ENCODE measurements around the gene SKAP1. TPM values are rescaled to one million over a fixed set of nuclear protein-coding genes. Genes with fewer than 3 reads are reported as not detected.

Gene SKAP1
- total RNA-seq, 2 experiments from 2014 or later, result 1.2 TPM; not detected in 1

DNA sequence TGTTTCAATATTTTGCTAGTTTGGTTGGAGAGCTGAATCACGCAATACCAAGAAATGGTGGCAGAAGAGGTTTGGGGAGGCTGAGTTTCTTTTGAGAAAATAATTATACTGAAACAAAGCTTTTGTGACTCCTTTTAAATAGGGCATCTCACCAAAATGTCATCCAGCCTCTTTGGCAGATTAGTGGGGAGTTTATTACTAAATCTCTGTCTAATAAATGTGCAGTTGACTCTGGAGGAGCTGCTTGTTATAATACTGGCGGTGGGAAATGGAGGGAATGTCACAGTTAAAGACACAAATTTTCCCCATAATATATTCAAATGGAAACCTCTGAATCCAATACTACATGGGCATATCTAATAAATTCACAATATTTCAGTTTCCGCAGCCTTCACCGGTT, 277.7 kb downstream of the SKAP1 start:
- no peak overlapping the region for H3K4me2 ChIP-seq (ENCODE audit: low read length)
- H3K9me3 ChIP-seq (ENCODE audit: low read length), result no peaks in the 10 kb centered on the region
- intact Hi-C loops (cut with micrococcal nuclease; ENCODE audit: unreplicated experiment), result no loop called here

DNA sequence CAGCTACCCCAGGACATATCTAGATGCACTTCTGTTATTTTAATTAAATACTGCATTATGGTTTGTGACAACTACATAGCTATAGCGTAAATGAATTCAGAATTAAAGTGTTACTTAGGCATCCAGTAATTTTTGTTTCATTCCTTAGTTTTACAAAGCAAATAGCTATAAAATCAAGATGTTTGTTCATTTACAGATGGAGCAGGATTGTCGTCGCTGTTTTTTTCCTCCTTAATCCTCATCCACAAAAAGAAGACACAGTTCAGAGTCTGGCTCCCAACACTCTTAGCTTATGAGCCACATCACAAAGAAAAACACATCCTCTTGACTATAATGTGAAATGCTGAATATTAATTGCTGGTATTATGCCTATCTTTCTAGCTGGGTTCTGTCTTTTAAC, 278.8 kb downstream of the SKAP1 start:
- no peak overlapping the region for H3K4me2 ChIP-seq (ENCODE audit: low read length)
- H3K4me3 ChIP-seq (ENCODE audit: low read depth, low read length, poor library complexity, severe bottlenecking), result no peak overlapping the region
- H3K27ac ChIP-seq (ENCODE audit: low read depth, low read length, poor library complexity, severe bottlenecking), result no peak overlapping the region
- intact Hi-C loops (cut with micrococcal nuclease; ENCODE audit: unreplicated experiment), result no loop called here
- H4K20me1 ChIP-seq (ENCODE audit: insufficient read depth, low read length), result no peaks in the 10 kb centered on the region
- H3K4me1 ChIP-seq (ENCODE audit: insufficient read depth, low read length, poor library complexity, severe bottlenecking), result no peaks in the 10 kb centered on the region
- no peak for DNase-seq (ENCODE audit: low spot score)
- no peak overlapping the region for H2AFZ ChIP-seq (ENCODE audit: low read length)
- no peaks in the 10 kb centered on the region for H3K9me2 ChIP-seq (ENCODE audit: insufficient read depth, low read length)
- H3K36me3 ChIP-seq (ENCODE audit: insufficient read depth, low read length), result no peaks in the 10 kb centered on the region
- POLR2A ChIA-PET, result interaction anchor here (0.5 to 0.6 kb wide), 3 partner anchors 36 to 240 kb away, joined by 4 to 6 read pairs (median 4); no protein-coding TSS in a partner anchor
- no TSS peak for BruUV-seq (replicated peaks)
- CTCF ChIA-PET (ENCODE audit: unreplicated experiment), result no interaction called here
- H3K9me3 ChIP-seq (ENCODE audit: low read length), result no peaks in the 10 kb centered on the region
- TF ChIP-seq, protein P1, sequence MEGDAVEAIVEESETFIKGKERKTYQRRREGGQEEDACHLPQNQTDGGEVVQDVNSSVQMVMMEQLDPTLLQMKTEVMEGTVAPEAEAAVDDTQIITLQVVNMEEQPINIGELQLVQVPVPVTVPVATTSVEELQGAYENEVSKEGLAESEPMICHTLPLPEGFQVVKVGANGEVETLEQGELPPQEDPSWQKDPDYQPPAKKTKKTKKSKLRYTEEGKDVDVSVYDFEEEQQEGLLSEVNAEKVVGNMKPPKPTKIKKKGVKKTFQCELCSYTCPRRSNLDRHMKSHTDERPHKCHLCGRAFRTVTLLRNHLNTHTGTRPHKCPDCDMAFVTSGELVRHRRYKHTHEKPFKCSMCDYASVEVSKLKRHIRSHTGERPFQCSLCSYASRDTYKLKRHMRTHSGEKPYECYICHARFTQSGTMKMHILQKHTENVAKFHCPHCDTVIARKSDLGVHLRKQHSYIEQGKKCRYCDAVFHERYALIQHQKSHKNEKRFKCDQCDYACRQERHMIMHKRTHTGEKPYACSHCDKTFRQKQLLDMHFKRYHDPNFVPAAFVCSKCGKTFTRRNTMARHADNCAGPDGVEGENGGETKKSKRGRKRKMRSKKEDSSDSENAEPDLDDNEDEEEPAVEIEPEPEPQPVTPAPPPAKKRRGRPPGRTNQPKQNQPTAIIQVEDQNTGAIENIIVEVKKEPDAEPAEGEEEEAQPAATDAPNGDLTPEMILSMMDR (conservative IDR thresholded peaks at IDR 0.05; ENCODE audit: low read length), result no peak
- TF ChIP-seq EZH2phosphoT487 (IDR thresholded peaks at IDR 0.05; ENCODE audit: borderline replicate concordance, low read depth, low read length), result no peak
- H3K79me2 ChIP-seq (ENCODE audit: insufficient read depth, low read depth, low read length), result no peaks in the 10 kb centered on the region

More for the DNA sequence above, 277.7 kb downstream of the SKAP1 start:
- H3K36me3 ChIP-seq (ENCODE audit: insufficient read depth, low read length), result no peaks in the 10 kb centered on the region
- no peaks in the 10 kb centered on the region for H3K79me2 ChIP-seq (ENCODE audit: insufficient read depth, low read depth, low read length)
- TF ChIP-seq, protein P1 (conservative IDR thresholded peaks at IDR 0.05; ENCODE audit: low read length), result no peak
- TF ChIP-seq EZH2phosphoT487 (IDR thresholded peaks at IDR 0.05; ENCODE audit: borderline replicate concordance, low read depth, low read length), result no peak
- POLR2A ChIA-PET, result no interaction called here
- no peak for DNase-seq (ENCODE audit: low spot score)
- no peak overlapping the region for H3K27ac ChIP-seq (ENCODE audit: low read depth, low read length, poor library complexity, severe bottlenecking)
- no peak overlapping the region for H2AFZ ChIP-seq (ENCODE audit: low read length)
- no peaks in the 10 kb centered on the region for H3K4me1 ChIP-seq (ENCODE audit: insufficient read depth, low read length, poor library complexity, severe bottlenecking)
- no peaks in the 10 kb centered on the region for H4K20me1 ChIP-seq (ENCODE audit: insufficient read depth, low read length)
- BruUV-seq (replicated peaks), result no TSS peak
- CTCF ChIA-PET (ENCODE audit: unreplicated experiment), result no interaction called here
- H3K4me3 ChIP-seq (ENCODE audit: low read depth, low read length, poor library complexity, severe bottlenecking), result no peak overlapping the region
- H3K9me2 ChIP-seq (ENCODE audit: insufficient read depth, low read length), result no peaks in the 10 kb centered on the region

DNA sequence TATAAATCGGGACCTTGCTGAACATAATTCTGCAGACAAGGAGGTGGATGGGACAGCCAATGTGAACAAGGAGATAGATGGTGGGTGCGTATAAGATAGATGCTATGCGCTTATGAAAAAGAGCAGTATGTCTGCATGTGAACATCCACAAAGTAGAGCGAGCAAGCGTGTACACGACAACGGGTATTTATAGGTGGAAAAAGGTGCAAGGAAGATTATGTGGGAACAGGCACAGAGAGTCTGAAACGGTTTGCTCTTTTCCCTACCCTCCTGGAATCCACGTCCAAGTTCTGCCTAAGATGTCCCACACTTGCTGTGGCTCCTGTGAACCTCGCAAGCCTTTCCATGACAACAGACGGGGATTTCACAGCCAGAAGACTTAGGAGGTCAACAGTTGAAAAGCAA, 279.4 kb downstream of the SKAP1 start:
- H3K9me3 ChIP-seq (ENCODE audit: low read length), result no peaks in the 10 kb centered on the region
- H3K4me2 ChIP-seq (ENCODE audit: low read length), result no peak overlapping the region
- DNase-seq (ENCODE audit: low spot score), result no peak
- BruUV-seq (replicated peaks), result no TSS peak
- no peaks in the 10 kb centered on the region for H3K4me1 ChIP-seq (ENCODE audit: insufficient read depth, low read length, poor library complexity, severe bottlenecking)
- H3K27ac ChIP-seq (ENCODE audit: low read depth, low read length, poor library complexity, severe bottlenecking), result no peak overlapping the region
- no peak for TF ChIP-seq EZH2phosphoT487 (IDR thresholded peaks at IDR 0.05; ENCODE audit: borderline replicate concordance, low read depth, low read length)
- TF ChIP-seq, protein P1 (conservative IDR thresholded peaks at IDR 0.05; ENCODE audit: low read length), result no peak
- no peak overlapping the region for H3K4me3 ChIP-seq (ENCODE audit: low read depth, low read length, poor library complexity, severe bottlenecking)
- intact Hi-C loops (cut with micrococcal nuclease; ENCODE audit: unreplicated experiment), result no loop called here
- H3K9me2 ChIP-seq (ENCODE audit: insufficient read depth, low read length), result no peaks in the 10 kb centered on the region
- H3K79me2 ChIP-seq (ENCODE audit: insufficient read depth, low read depth, low read length), result no peaks in the 10 kb centered on the region
- ChIA-PET POLR2A (no interaction called here), CTCF (ENCODE audit: unreplicated experiment) (no interaction called here)
- no peak overlapping the region for H2AFZ ChIP-seq (ENCODE audit: low read length)
- H4K20me1 ChIP-seq (ENCODE audit: insufficient read depth, low read length), result no peaks in the 10 kb centered on the region
- no peaks in the 10 kb centered on the region for H3K36me3 ChIP-seq (ENCODE audit: insufficient read depth, low read length)

Data from OCI-LY7 (cell line).